Fibroblast of skin of right biceps (primary cell): ENCODE data around the gene PCGF6.

Experiments used
- DNase-seq: peaks from one replicate; pipeline ENCODE4 v3.0.0-alpha.2; 2013

Gene PCGF6

GRCh38 chr10:103254538-103255325, 96.2 kb downstream of the PCGF6 start:
- no peak for DNase-seq

- no peak for DNase-seq
These were observed 96.8 kb downstream of the PCGF6 start for GRCh38 chr10:103254113-103254512.
